IPS-20b (cell line): ENCODE measurements around the gene FLRT1.

Experiments
- H3K27ac ChIP-seq: one replicate; pipeline ENCODE4 v1.5.1; 2013; ENCODE audit warnings: low read length
- H3K27me3 ChIP-seq: 2 replicates; pipeline ENCODE4 v1.6.1; 2013; ENCODE audit warnings: mild to moderate bottlenecking, low read length, inconsistent platforms; ENCODE audit not compliant: insufficient read depth
- H3K36me3 ChIP-seq: 2 replicates; pipeline ENCODE4 v1.6.1; 2013; ENCODE audit warnings: low read depth, mild to moderate bottlenecking, inconsistent platforms, low read length, moderate library complexity; ENCODE audit not compliant: insufficient read depth
- H3K4me1 ChIP-seq: 2 replicates; pipeline ENCODE4 v1.6.1; 2013; ENCODE audit warnings: mild to moderate bottlenecking, control low read depth, inconsistent platforms, low read length, moderate library complexity; ENCODE audit not compliant: insufficient read depth
- H3K4me3 ChIP-seq: 2 replicates; pipeline ENCODE4 v1.5.1; 2013; ENCODE audit warnings: mild to moderate bottlenecking, low read length, inconsistent platforms
- H3K9ac ChIP-seq: 2 replicates; pipeline ENCODE4 v1.6.1; 2013; ENCODE audit warnings: low read depth, mild to moderate bottlenecking, inconsistent platforms, low read length, moderate library complexity
- H3K9me3 ChIP-seq: 2 replicates; pipeline ENCODE4 v1.6.1; 2013; ENCODE audit warnings: mild to moderate bottlenecking, low read depth, low read length, inconsistent platforms; ENCODE audit not compliant: insufficient read depth

Gene FLRT1

GRCh38 chr11:64008283-64008913 lies 27.3 kb upstream of the FLRT1 start:
- H3K36me3 ChIP-seq = no peaks in the 10 kb centered on the region
- no peak overlapping the region for H3K4me3 ChIP-seq
- H3K9me3 ChIP-seq = no peaks in the 10 kb centered on the region; the same call in 1 of the 2 replicates
- no peak overlapping the region for H3K27ac ChIP-seq
- H3K4me1 ChIP-seq = no peaks in the 10 kb centered on the region; the same call in 1 of the 2 replicates
- H3K27me3 ChIP-seq = peaks cover 96% of the 10 kb centered on the region
- no peak overlapping the region for H3K9ac ChIP-seq

GRCh38 chr11:64008914-64009633 lies 26.7 kb upstream of the FLRT1 start:
- Histone ChIP-seq H3K4me1 (no peaks in the 10 kb centered on the region; the same call in 1 of the 2 replicates), H3K27me3 (peaks cover 95% of the 10 kb centered on the region), H3K27ac (no peak overlapping the region), H3K4me3 (no peak overlapping the region), H3K9me3 (no peaks in the 10 kb centered on the region; the same call in 1 of the 2 replicates), H3K9ac (no peak overlapping the region), H3K36me3 (no peaks in the 10 kb centered on the region)

- Histone ChIP-seq H3K4me1 (no peaks in the 10 kb centered on the region; the same call in 1 of the 2 replicates), H3K36me3 (no peaks in the 10 kb centered on the region), H3K27ac (no peak overlapping the region), H3K9me3 (no peaks in the 10 kb centered on the region; the same call in 1 of the 2 replicates), H3K4me3 (no peak overlapping the region), H3K9ac (no peak overlapping the region), H3K27me3 (peaks cover 95% of the 10 kb centered on the region)
Measured at GRCh38 chr11:64009710-64010109, 26.0 kb upstream of the FLRT1 start.

GRCh38 chr11:64010783-64011182 lies 24.9 kb upstream of the FLRT1 start:
- H3K9ac ChIP-seq = no peak overlapping the region
- H3K36me3 ChIP-seq = no peaks in the 10 kb centered on the region
- peaks cover 96% of the 10 kb centered on the region for H3K27me3 ChIP-seq
- no peaks in the 10 kb centered on the region; the same call in 1 of the 2 replicates for H3K9me3 ChIP-seq
- no peak overlapping the region for H3K4me3 ChIP-seq
- H3K27ac ChIP-seq = no peak overlapping the region
- no peaks in the 10 kb centered on the region; the same call in 1 of the 2 replicates for H3K4me1 ChIP-seq

GRCh38 chr11:64011371-64011770 lies 24.4 kb upstream of the FLRT1 start:
- Histone ChIP-seq H3K9ac (no peak overlapping the region), H3K27me3 (peaks cover 96% of the 10 kb centered on the region), H3K9me3 (no peaks in the 10 kb centered on the region; the same call in 1 of the 2 replicates), H3K4me1 (no peaks in the 10 kb centered on the region; the same call in 1 of the 2 replicates), H3K4me3 (no peak overlapping the region), H3K27ac (no peak overlapping the region), H3K36me3 (no peaks in the 10 kb centered on the region)

- Histone ChIP-seq H3K27me3 (peaks cover 87% of the 10 kb centered on the region), H3K36me3 (no peaks in the 10 kb centered on the region), H3K4me3 (no peak overlapping the region), H3K9ac (no peak overlapping the region), H3K9me3 (no peaks in the 10 kb centered on the region; the same call in 1 of the 2 replicates), H3K27ac (no peak overlapping the region), H3K4me1 (no peaks in the 10 kb centered on the region)
Measured at GRCh38 chr11:64013141-64013896, 22.4 kb upstream of the FLRT1 start.

- H3K9ac ChIP-seq = no peak overlapping the region
- H3K27ac ChIP-seq = no peak overlapping the region
- no peaks in the 10 kb centered on the region for H3K4me1 ChIP-seq
- H3K27me3 ChIP-seq = peaks cover 80% of the 10 kb centered on the region
- H3K4me3 ChIP-seq = no peak overlapping the region
- H3K36me3 ChIP-seq = no peaks in the 10 kb centered on the region
- no peaks in the 10 kb centered on the region; the same call in 1 of the 2 replicates for H3K9me3 ChIP-seq
Measured at GRCh38 chr11:64014356-64014755, 21.4 kb upstream of the FLRT1 start.

- H3K36me3 ChIP-seq = no peaks in the 10 kb centered on the region
- H3K27ac ChIP-seq = no peak overlapping the region
- H3K9ac ChIP-seq = no peak overlapping the region
- H3K9me3 ChIP-seq = no peaks in the 10 kb centered on the region
- peaks cover 80% of the 10 kb centered on the region for H3K27me3 ChIP-seq
- H3K4me3 ChIP-seq = no peak overlapping the region
- no peaks in the 10 kb centered on the region for H3K4me1 ChIP-seq
Measured at GRCh38 chr11:64015510-64015909, 20.2 kb upstream of the FLRT1 start.

GRCh38 chr11:64015935-64016845 lies 19.5 kb upstream of the FLRT1 start:
- Histone ChIP-seq H3K27me3 (peaks cover 80% of the 10 kb centered on the region), H3K27ac (no peak overlapping the region), H3K9ac (no peak overlapping the region), H3K4me3 (no peak overlapping the region), H3K36me3 (no peaks in the 10 kb centered on the region), H3K4me1 (no peaks in the 10 kb centered on the region), H3K9me3 (no peaks in the 10 kb centered on the region)

GRCh38 chr11:64017945-64018224 lies 17.8 kb upstream of the FLRT1 start:
- peaks cover 75% of the 10 kb centered on the region for H3K27me3 ChIP-seq
- no peaks in the 10 kb centered on the region for H3K36me3 ChIP-seq
- peaks cover 9% of the 10 kb centered on the region; the same call in 1 of the 2 replicates for H3K4me1 ChIP-seq
- no peak overlapping the region for H3K4me3 ChIP-seq
- no peak overlapping the region for H3K9ac ChIP-seq
- H3K9me3 ChIP-seq = no peaks in the 10 kb centered on the region
- H3K27ac ChIP-seq = no peak overlapping the region

- no peak overlapping the region for H3K4me3 ChIP-seq
- H3K36me3 ChIP-seq = no peaks in the 10 kb centered on the region
- no peaks in the 10 kb centered on the region for H3K9me3 ChIP-seq
- H3K9ac ChIP-seq = no peak overlapping the region
- no peak overlapping the region for H3K27ac ChIP-seq
- H3K4me1 ChIP-seq = peaks cover 9% of the 10 kb centered on the region; the same call in 1 of the 2 replicates
- H3K27me3 ChIP-seq = peaks cover 71% of the 10 kb centered on the region
Measured at GRCh38 chr11:64018310-64018709, 17.4 kb upstream of the FLRT1 start.
